Dedifferentiated amniotic fluid mesenchymal stem cell (primary cell): ENCODE measurements around the gene TRNP1.
"Not testable (repeated sequence)": the region's sequence is repeated elsewhere in the genome, so short reads cannot be mapped to it uniquely, and the experiment has no call there.

Experiments
- DNase-seq: peaks from one replicate; pipeline ENCODE4 v3.0.0-alpha.2; 2016; ENCODE audit errors: extremely low spot score

The TRNP1 gene

GRCh38 chr1:26993237-26994019 lies at the start of gene TRNP1:
Gene TRNP1, plus strand, starts transcription at chr1:26993692. Its CDS starts 95 bp downstream, at chr1:26993787.
- peak; percentile 54 for DNase-seq

DNA sequence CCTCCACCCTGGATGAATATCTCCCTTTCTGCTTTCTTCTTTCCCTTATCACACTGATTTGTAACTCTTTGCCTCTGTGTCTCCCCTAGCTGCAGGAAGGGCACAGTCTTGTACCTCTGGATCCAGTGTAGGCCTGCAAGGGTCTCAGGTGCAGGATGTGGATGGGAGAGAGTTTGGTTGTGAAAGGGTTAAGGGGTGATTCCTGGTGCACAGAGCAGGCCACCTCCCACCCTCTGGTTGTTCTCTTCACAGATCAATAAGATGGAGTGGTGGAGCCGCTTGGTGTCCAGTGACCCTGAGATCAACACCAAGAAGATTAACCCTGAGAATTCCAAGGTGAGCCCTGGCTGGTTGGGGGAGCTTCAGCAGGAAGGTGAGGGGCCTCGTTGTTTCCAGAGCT lies 48.4 kb upstream of the TRNP1 start:
- no peak for DNase-seq

GRCh38 chr1:26945728-26946127 lies 47.8 kb upstream of the TRNP1 start:
- no peak for DNase-seq

GRCh38 chr1:26946270-26946669 lies 47.2 kb upstream of the TRNP1 start:
- DNase-seq = no peak

GRCh38 chr1:26948725-26949057 lies 44.8 kb upstream of the TRNP1 start:
- not testable (repeated sequence) for DNase-seq

DNA sequence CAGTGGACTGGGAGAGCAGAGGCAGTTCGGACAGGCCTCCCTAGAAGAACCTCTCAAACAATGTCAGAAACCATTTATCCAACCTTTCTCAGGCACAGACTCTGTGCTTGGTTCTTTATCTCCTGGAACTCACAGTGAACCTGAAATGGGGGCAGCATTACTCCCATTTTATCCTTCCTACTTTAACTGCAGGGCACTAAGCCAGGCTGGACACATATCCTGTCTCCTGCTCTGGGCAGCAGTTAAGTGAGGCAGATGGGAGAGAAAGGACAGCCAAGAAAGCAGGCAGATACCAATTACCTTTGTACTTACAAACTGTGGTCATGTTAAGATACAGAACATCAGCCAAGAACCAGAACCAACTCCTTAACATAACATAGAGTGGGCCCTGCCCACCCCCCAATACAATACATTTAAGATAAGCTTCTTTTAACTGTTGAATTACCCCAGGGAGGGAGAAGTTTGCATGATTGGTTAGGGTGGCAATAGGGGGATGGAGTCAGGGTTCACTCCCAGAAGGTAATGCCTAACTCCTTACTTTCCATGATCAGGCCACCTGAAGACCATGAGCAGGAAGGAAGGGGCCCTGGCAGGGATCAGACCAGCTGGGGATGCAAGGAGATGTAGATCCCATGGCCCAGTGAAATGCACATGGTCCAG lies 44.1 kb upstream of the TRNP1 start:
- no peak for DNase-seq

DNA sequence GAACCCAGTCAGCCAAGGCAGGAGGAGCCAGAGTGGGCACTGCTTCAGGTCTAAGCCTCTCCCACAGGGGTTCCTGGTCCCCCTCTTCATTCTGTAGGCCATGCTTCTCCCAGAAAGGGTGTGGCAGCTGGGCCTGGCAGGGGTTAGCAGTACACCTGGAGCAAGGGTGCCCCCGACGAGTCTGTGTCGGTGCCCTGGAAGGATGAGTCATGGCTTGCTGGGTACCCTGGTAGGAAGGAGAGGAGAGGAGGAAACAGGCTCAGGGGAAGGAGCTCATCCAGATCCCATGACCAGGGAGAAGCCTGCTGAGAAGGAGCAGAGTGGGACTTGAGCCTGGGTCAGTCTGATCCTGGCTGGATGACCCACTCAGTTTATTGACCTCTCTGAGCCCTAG lies 43.6 kb upstream of the TRNP1 start:
- no peak for DNase-seq

DNA sequence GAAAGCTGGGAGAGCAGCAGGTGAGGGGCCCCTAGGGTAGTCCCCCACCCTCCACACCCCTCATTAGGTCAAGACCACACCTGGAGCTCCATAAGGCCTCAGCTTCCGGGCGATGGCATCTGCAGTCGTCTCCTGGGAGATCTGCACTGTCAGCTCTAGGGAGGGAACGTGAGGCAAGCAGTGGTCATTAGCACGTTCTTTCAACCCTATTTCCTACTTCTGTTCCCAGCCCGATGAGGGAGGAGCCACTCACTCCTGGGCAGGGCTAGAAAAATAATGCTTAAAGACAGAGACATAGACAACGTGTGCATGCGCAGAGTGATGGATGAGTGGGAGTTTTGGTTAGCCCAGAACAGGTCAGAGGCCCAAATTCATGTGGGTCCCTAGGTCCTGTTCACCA lies 42.9 kb upstream of the TRNP1 start:
- DNase-seq = no peak

DNA sequence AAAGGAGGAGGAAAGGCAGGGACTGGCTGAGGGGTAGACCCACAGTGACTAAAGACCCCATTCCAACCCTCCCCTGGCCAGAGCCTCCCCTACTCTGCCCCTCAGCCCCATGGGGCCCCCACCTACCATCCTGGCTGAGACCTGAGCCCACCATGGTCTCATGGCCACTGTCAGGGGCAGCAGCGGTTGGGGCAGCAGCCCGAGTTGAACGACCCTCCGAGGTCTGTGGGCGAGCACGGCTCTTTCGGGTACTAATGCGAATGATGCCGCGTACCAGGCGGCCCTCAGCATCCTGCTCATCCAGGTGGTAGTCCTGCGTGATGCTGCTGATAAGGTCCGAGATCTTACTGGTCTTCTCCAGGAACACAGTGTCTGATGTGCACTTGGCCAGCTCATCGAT lies 42.3 kb upstream of the TRNP1 start:
- no peak for DNase-seq

- no peak for DNase-seq
These were observed 41.5 kb upstream of the TRNP1 start for GRCh38 chr1:26951821-26952497.

GRCh38 chr1:26953374-26953773 lies 40.1 kb upstream of the TRNP1 start:
- DNase-seq = no peak

- DNase-seq = no peak
These were observed 37.2 kb upstream of the TRNP1 start for GRCh38 chr1:26956321-26956720.

GRCh38 chr1:26957306-26957705 lies 36.2 kb upstream of the TRNP1 start:
- DNase-seq = no peak

DNA sequence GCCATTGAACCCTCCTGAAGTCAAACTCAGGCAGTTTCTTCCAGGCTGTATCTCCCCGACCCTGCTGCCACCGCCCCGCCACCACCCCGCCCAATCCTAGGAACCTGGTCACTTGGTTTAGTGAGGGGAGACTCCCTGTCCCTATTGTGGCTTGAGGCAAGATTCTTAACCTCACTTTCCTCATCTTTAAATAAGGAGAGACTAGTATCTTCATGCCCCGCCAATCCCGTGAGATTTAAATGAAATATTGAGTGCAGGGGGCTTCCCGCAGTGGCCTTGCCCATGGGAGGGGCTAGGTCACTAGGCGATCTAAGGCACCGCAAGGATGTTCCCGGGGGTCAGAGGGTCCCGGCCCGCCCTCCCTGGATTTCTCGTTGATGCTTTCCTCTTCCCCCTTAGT lies 34.2 kb upstream of the TRNP1 start:
- DNase-seq = no peak

GRCh38 chr1:26959722-26960624 lies 33.5 kb upstream of the TRNP1 start, which contains the start of gene KDF1:
Gene KDF1, minus strand, starts transcription at chr1:26960468. Its CDS starts 8,088 bp downstream, at chr1:26952380.
- DNase-seq = no peak

GRCh38 chr1:26960625-26960966 lies 32.9 kb upstream of the TRNP1 start:
- no peak for DNase-seq

GRCh38 chr1:26961826-26962225 lies 31.7 kb upstream of the TRNP1 start:
- DNase-seq = peak; percentile 46

- DNase-seq = no peak
These were observed 28.3 kb upstream of the TRNP1 start for GRCh38 chr1:26965213-26965612.

- DNase-seq = no peak
These were observed 27.9 kb upstream of the TRNP1 start for GRCh38 chr1:26965628-26966027.

DNA sequence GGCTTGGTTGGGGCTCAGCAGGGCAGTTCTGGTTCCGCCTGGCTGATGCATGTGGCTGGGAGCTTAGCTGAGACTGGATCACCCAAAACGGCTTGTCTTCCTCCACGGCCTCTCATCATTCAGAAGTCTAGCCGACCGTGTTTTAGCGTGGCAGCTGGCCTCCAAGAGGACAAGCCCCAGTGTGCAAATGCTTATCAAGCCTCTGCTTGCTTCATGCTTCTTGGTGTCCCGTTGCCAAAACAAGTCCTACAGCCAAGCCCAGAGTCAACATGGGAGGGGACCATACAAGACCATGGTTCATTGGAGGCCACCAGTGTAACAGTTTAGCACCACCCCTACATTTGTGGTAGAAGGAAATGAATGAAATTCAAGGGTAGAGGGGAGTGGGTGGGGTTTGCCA lies 22.7 kb upstream of the TRNP1 start:
- DNase-seq = no peak

DNA sequence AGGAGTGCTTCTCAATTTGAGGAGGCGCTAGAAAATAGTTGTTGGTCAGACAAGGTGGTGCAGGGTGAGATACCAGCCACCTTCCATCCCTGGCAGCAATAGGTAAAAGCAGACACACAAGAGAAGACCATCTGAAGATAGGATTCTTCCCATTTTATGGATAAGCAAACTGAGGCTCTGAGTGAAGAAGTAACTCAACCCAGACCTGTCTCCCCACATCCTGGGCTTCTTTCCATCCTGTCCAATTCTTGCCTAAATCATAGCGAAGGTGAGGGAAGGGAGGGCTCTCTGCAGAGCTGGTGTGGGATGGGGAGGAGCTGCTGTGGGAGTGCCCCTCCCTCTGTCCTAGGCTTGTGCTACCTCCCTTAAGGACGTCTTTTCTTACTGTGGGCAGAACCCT lies 21.9 kb upstream of the TRNP1 start:
- no peak for DNase-seq

DNA sequence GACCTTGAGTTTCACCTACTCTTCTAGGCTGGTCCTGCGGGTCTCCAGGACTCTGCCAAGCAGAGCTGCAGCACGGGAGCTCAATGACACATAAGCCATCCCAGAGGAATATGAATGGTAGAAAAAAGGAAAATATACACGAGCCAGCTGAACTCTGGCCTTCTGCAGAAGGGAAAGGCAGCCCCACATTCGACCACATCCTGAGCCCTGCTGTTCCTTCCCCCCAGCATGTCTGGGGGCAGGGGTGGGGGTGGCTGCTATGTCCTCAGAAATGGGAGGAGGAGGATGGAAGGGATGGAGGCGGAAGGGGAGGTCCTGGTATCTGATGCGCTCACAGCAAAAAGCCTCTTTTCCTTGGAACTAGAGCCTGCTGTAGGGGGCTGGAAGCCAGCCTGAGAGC lies 21.1 kb upstream of the TRNP1 start:
- no peak for DNase-seq
